HG03442 (cell line): Measurements from ENCODE around the gene MAX.
A peak's percentile ranks its signal among the peaks of the same experiment; 100 is the strongest.

Source experiments
- ATAC-seq: cut with Tn5 transposase; IDR thresholded peaks from one replicate; pipeline ENCODE4 v1.9.1; 2021; ENCODE audit warnings: mild to moderate bottlenecking, moderate library complexity; ENCODE audit not compliant: unreplicated experiment

The MAX gene, protein sequence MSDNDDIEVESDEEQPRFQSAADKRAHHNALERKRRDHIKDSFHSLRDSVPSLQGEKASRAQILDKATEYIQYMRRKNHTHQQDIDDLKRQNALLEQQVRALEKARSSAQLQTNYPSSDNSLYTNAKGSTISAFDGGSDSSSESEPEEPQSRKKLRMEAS

DNA sequence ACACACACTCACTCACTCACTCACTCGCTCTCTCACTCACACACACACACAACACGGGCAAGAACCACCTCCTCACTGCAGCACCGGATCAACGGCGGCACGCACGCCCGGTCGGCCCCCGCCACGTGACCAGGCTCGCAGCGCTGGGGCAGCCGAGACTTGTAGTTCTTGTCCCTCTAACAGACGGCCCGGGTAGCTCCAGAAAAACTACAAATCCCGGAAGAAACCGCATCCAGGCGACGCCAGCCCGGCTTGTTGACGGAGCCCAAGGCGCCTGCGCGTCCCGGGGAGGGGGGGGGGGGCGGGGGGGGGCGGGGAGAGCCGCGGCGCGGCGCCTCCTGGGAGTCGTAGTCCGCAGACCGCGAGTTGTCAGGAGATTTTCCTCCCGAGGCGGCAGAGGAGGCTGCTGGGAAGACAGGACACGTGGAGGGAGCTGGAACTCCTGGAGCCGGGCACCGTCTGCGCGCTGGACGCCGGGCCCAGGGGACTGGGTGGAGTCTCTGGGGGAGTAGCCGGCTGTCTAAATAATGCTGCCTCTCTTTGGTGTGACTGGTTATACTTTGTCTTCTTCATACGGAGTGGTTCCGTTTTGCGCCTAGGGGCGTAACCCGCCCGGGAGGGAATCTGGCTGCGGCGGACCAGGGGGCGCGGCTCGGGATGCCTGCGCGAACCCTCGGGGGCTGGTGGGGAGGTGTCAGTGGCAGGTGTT, at the start of gene MAX:
Gene MAX (minus strand): TSS at position 77 of the 709 bp plus-strand sequence. CDS start 178 bp downstream, outside the sequence.
- peak; percentile 85 for ATAC-seq

DNA sequence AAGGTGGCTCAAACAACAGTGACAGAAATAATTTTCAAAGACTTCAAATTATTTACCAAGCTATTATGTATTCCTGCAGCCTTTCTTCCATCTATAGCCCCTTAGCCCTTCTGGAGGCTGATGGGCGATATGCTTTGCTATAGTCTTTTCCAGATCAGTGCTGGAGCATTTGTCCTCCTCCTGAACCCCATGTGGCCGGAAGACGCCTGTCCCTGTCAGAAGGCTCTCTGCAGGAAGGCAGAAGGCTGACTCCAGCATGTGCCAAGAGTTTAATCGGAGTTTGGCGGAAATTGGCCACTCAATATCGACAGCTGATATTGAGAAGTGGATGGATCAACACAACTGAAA, 49.3 kb upstream of the MAX start:
- no peak for ATAC-seq

DNA sequence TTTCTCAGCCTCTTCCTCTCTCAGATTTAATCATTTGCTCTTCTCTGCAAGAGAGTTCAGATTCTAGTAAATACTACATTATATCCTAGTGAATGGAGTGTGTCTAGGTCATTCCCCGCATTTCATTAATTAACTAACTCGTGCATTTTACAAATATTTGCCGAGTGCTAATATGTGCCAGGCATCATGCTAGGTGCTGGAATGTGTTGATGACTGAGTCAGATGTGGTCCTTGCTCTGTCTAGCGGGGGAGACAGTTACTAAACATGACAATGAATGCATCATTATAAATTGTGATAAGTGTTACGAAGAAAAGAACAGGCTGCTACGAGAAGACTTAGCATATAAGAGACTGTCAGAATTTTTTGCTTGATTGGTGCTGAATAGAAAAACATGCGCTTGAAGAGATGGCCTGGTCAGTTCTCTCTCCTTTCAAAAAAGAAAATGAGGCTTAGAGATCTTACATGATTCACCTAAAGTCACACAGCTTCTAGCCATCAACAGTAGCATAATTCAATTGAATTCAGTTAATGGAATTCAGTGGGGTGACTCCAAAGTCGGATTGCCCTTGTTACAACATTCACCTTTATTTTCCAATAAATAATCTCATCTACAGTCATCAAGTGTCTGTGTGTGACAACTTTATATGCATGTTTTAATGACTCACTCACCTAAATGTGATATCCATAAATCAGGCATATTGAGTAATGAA, 48.7 kb upstream of the MAX start:
- no peak for ATAC-seq

DNA sequence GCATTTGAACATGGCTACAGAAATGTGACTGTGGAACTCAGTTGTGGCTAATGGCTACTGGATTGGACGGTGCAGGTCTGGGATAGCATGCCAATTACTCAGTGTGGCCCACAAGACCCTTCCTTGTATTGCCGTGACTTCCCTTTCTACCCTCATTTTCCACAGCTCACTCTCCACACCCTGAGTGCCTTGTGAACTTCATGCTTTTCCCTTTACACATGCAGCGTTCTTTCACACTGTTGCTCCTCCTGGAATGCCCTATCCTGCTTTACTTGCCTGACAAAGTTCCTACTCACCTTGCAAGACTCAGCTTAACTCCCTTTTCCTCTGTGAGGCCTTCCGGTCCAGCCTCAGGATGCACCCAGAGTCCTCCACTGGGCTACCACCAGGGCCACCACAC, 46.8 kb upstream of the MAX start:
- ATAC-seq, result no peak

DNA sequence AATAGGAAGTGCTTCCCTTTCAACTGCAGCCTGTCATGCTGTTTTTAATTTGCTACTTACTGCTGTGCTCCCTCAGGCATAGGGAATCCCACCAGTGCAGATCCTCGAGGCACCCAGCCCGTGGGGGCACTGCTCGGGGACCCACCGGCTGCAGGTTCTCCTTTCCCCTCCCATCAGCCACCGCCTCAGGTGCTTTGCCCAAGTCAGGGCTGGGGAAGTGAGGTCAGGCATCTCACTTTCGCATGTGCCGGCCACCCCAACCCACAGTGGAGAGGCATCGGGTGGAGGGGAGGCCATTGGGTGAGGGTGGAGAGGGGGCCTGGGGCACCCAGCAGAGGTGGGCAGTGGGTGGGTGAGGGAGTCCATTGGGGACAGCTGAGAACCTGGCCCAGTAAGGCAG, 41.9 kb upstream of the MAX start:
- ATAC-seq, result no peak

DNA sequence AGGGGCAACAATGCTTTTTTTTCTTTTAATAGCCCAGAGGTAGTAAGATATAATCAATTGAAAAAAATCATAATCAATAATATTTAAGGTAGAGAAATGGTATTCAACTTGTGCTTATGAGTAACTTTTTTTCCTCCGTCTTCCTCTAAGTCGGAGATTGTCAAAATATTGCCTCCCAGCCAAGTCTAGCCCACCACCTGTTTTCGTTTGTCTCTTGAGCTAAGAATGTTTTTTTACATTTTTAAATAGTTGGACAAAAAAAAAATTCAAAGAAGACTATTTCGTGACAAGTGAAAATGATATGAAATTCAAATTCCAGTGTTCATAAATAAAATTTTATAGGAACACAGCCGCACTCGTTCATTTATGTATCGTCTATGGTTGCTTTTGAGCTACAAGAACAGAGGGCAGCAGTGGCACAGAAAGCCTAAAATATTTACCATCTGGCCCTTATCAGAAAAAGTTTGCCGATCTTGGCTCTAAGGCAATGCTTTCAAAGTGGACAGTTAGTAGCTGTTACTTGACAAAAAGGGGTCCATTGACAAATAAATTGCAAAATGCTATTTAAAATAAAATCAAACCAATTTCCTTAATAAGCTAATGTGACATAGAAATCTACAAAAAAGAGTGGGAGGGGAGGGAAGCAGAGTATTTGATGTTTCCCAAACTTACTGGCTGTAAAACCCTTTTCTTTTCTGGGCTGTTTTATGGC, 40.8 kb upstream of the MAX start:
- no peak for ATAC-seq

DNA sequence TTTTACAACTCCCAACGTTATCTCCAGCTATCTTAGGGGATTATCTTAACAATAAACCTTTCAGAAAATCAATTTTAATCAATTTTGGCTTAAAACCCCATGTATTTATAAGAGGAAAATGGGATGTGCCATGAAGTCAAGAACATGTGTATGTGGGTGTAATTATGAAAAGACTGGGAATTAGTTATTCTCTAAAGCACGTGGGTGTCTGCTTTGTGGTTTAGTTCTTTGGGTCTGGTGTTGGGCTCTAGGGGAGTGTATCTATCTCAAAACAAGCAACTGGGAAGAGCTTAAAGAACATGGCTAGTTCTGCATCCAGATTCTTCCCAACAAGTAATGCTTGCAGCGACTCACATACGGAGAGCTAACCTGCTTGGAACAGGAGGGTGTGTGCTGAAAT, 40.1 kb upstream of the MAX start:
- no peak for ATAC-seq

DNA sequence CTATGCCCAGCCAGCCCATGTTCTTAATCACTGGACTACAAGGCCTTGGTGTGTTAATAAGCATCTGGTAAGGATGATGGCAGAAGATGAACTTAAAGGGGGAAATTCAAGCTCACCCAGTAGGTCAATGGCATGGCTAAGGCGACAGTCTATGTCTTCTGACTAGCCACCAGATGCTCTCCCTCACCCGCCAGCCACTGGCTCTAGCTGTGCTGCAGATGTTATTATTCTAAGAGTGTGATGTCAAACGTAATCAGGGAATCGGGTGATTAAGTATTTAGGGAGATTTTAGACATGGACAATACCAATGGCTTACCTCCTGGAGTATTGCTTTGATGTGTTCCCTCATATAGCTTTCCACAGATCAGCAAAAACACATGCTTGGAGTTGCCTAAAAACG, 39.2 kb upstream of the MAX start:
- no peak for ATAC-seq

DNA sequence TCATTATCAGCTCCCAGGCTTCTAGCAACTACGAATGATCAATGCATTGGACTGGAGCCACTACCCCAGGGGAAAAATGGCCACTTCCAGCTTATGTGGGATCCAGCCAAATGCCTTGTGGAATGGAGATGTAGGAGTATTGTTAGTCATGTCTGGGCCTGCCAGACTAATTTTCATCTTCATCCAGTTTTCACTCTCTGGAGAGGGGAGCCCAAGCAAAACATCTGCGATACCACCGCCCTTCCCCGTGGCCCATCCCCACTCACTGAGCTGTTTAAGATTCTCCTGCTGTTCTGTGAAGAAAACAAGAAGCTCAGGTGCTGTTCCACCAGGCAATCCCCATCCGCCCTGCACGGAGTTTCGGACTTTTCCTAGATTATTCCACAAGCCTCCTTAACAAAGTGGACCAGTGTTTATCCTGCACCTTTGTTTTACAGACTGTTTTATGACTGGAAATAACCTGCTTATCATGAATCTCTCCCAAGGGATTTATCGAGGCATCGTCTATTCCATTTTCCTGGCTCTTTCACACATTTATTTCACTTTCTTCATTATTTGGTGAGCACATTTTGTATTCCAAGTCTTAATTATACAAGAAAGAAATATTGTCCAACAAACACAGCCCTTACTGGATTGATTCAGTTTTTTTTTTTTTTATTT, 35.5 kb upstream of the MAX start:
- ATAC-seq, result no peak

DNA sequence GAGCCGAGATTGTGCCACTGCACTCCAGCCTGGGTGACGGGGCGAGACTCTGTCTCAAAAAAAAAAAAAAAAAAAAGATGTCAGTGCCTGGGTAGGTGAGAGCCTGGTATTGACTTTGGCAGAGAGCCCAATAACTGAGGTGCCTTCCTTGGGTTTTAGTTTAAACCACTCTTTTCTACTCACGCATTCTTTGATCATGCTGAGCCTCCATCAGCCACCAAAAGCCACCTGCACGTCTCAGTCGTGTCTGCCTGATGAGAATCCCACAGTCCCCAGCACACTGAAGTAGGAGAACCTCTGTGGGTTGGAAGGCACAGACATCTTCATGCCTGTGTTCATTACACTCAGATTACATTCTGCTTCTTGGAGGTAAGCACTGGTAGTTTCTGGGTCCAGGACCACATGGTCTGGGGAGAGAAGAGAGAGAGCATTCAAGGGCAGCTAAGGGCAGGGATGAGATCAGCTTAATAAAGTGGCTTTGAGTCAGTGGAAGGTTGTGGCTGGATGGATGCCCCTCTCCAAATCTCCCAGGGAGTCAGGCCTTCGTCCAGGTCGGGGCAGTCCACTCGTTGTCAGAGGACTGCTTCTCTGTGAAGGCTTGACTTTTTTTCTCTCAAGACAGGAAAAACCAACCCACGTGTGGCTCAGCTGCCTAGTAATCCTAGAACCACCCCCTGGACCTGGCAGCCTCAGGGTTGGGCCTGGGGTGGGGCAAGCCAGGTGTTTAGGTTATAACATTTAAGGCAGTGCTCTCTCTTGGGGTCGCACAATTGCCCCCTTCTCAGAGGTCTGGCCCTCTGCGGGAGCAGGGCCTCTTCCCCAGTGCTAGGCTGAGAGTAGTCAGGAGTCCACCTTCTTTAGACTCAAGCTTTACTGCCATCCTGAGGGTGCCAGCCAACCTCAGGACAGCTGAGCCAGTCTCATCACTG, 32.6 kb upstream of the MAX start:
- ATAC-seq, result no peak

DNA sequence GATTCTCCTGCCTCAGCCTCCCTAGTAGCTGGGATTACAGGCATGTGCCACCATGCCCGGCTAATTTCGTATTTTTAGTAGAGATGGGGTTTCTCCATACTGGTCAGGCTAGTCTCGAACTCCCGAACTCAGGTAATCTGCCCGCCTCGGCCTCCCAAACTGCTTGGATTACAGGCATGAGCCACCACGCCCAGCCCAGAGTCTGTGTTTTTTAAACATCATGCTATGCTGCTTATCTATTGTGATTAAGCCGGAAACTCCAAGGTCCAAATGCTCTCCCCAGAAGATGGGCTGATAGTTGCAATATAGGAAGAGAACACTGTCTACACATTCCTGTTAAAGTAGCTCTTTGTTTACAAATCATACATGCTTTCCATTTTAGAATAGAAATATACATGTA, 30.5 kb upstream of the MAX start:
- ATAC-seq, result no peak

DNA sequence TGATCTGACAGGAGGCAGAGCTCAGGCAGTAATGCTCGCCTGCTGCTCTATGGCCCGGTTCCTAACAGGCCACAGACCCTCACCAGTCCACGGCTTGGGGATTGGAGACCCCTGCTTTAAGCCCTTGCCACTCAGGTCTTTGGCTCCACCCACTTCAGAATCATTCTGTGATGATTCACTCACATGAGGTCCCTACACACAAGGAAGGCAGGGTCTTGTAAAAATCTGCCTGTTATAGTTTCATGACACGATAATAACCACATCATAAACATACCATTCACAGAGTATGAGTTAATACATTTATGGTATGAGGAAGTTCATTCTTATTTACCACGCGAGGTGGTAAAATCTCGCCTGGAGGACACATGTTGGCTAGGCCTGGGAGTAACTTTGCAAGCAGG, 29.0 kb upstream of the MAX start:
- ATAC-seq, result no peak

DNA sequence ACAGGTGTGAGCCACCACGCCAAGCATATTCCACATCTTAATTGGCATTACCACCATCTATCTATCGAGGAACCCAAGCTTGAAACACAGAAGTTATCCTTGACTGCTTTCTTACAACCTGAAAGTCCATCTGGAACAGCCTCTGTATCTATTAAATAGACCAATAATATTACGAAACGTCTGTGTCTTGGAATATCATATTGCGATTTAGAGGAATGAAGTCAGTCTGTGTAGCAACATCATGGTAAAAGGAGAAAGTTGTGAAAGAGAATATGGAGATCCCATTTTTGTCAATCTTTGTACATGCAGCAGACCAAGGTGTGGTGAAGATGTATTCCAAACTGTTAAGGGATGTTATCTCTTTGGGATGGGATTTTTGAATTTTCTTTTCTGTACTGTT, 25.8 kb upstream of the MAX start:
- no peak for ATAC-seq

DNA sequence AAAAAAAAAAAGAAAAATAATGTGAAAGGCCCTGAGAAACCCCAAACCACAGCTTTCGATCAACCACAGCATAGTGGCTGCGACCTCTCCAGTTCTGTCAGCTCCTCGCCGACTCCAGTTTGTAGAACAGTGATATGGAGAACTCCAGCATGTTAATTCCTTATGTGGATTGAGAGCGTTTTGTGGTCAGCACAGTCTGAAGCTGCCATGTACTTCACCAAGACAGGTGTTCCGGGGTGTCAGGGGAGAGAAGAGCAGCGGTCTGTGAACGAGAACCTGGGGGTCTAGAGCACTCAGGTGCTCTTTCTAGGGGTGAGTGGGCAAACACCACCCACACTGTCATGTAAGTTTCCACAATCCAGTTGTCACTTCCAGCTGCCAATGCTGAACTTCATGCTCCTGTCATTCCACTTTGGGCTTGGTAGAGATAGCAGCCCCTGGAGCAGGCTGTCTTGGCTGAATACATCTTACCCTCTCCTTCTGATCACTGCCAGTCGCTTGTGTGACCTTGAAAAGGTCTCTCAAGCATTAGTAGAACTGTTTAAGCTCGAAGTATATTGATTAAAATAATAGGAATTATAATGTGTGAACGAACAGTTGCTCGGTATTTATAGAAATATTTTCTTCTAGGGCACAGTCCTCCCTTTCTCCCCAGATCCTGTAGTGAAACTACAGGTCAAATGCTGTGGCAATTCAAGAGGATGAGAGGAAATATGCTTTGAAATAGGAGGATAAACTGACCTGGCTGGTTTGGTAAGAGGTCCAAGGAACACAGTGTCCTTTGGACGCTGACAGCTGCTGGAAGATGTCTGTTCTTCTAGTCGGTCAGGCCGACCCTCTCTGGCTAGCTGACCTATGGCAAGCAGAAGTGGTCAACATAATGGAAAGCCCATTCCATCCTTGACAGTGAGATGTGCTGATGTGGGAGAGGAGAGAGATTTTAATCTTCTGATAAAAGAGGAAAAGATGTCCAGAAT, 15.7 kb upstream of the MAX start:
- no peak for ATAC-seq

DNA sequence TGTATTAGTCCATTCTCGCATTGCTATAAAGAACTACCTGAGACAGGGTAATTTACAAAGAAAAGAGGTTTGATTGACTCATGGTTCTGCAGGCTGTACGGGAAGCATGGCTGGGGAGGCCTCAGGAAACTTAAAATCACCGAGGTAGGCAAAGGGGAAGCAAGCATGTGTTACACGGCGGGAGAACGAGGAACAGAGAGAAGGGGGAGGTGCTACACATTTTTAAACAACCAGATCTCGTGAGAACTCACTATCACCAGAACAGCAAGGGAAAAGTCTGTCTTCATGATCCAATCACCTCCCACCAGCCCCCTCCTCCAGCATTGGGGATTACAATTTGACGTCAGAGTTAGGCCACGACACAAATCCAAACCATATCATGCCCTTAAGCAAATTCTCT, 13.3 kb upstream of the MAX start:
- no peak for ATAC-seq

DNA sequence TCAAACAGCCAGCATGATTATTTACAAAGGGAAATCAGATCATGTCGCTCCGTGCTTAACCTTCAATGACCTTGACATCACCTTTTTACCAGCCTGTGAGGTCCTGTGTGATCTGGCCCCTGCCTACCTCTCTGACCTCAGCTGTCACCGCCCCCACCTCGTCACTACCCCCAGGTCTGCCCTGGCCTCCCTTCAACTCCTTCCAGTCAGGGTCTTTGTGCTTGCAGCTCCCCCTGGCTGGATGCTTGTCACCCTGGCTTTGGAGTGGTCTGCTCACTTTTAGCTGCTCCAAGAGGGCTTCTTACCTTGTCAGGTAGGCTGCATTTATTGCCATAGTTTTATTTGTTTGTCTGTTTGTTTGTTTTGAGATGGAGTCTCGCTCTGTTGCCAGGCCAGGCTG, 8.2 kb upstream of the MAX start:
- ATAC-seq, result no peak

DNA sequence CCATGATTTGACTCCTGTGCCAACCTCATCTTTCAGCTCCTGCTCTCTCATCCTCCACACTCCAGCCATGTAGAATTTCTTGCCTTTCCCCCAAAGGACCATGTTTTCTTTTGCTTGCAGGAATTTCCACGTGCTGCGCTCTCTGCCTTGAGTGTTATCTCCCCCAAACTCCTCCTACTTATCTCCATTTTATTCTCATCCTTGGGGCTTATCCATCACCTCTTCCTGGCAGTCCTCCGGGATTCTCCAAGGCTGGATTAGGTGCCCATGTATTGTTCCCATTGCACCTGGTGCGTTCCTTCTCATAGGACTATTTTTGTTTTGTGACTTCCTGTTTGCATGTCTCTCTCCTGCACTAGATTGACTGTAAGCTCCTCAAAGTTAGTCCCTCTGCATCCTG, 7.0 kb upstream of the MAX start:
- ATAC-seq, result no peak

DNA sequence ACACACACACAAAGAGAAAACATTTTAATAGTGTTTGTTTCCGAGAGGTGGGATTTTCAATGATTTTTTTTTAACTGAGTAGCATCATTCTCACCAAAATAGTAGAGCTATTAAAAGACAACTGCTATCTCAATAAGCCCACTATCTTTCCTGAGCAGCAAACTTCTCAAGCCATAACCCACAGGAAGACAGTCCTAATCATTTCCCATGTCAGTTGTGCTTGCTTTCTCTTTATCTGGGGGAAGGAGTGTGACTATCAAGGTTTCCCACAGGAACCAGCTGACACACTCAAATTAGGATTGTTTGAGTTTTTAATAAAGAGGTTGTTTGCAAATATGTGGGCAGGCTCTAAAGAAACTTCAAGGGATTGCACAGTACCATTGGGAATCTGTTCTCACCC, 4.9 kb upstream of the MAX start:
- ATAC-seq, result no peak

DNA sequence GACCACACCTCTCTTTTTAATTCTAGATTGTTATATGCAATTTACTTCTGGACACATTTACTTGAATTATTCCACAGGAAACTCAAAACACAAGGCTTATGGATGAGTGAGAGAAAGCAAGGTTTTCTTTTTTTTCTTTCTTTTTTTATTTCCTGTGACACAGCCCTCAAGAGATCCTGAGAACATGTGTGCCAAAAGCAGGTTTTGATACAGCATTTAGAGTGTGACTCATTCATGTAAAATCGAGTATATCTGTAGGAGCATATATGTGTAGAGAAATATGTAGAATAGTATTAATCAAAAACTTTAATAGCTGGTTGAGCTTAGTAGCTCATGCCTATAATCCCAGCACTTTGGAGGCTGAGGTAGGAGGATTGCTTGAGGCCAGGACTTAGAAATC, 4.4 kb upstream of the MAX start:
- ATAC-seq, result no peak
